HCT116 (cell line): ENCODE results near the gene DAZAP2.

Experiments
- CTCF ChIP-seq, 3 experiments: fragments of 200-600 bp in 1 of 3; sonication (generic) in 1 of 3; IDR thresholded peaks in 2 of 3; conservative IDR thresholded peaks in 1 of 3; 2 replicates each; pipeline ENCODE4 v1.5.1; 2012 to 2017; ENCODE audit warnings: low read depth in 2 of 3, low read length in 2 of 3, antibody characterized with exemption in 1 of 3, borderline replicate concordance in 1 of 3, control low read depth in 1 of 3, mild to moderate bottlenecking in 1 of 3, mixed read lengths in 1 of 3, mixed run types in 1 of 3, moderate library complexity in 1 of 3; ENCODE audit not compliant: insufficient read depth in 1 of 3
- ELF1 ChIP-seq: IDR thresholded peaks from 2 replicates; pipeline ENCODE4 v1.6.1; 2012; ENCODE audit warnings: low read depth, borderline replicate concordance
- EZH2 ChIP-seq: fragments of 200-600 bp; sonication (generic); IDR thresholded peaks from 2 replicates; pipeline ENCODE4 v1.6.1; 2017; ENCODE audit warnings: antibody characterized with exemption, mixed run types
- EZH2phosphoT487 ChIP-seq: fragments of 200-600 bp; IDR thresholded peaks from 2 replicates; pipeline ENCODE4 v1.6.1; 2018; ENCODE audit warnings: antibody characterized with exemption, borderline replicate concordance
- MAX ChIP-seq: IDR thresholded peaks from 2 replicates; pipeline ENCODE4 v1.6.1; 2012
- REST ChIP-seq: IDR thresholded peaks from 2 replicates; pipeline ENCODE4 v1.6.1; 2012; ENCODE audit warnings: low read depth
- SP1 ChIP-seq: IDR thresholded peaks from 2 replicates; pipeline ENCODE4 v1.6.1; 2012; ENCODE audit warnings: low read depth
- TCF7L2 ChIP-seq: IDR thresholded peaks from 2 replicates; pipeline ENCODE4 v1.7.0; 2011; ENCODE audit warnings: borderline replicate concordance, inconsistent platforms; ENCODE audit not compliant: insufficient read depth, insufficient read length; ENCODE audit errors: extremely low read depth

- TF ChIP-seq EZH2 (no peak), TCF7L2 (no peak), EZH2phosphoT487 (no peak), CTCF (IDR thresholded peaks at IDR 0.05 in 2 of 3, conservative IDR thresholded peaks at IDR 0.05 in 1 of 3; ENCODE audit: borderline replicate concordance in 1 of 3, insufficient read depth in 1 of 3, low read depth in 2 of 3, low read length in 2 of 3) (no peak), REST (no peak), MAX (no peak), ELF1 (no peak), SP1 (no peak)
Measured at GRCh38 chr12:51191516-51192283, 46.9 kb upstream of the DAZAP2 start.
